B cell (primary cell): ENCODE measurements around the gene GCH1. TPM values are rescaled to one million over a fixed set of nuclear protein-coding genes. Genes with fewer than 3 reads are reported as not detected.

ENCODE experiments used
- ATAC-seq: fragments of 200-7000 bp; cut with Tn5 transposase; one replicate; pipeline ENCODE4 v1.10.0; 2021; ENCODE audit warnings: low read depth, mild to moderate bottlenecking, moderate number of reproducible peaks, moderate library complexity
- CTCF ChIA-PET: fragments of 350-600 bp; sonication (Branson Sonifier 250); formaldehyde crosslinking; loops from one replicate; lab custom pipeline; 2021; ENCODE audit warnings: antibody characterized with exemption, inconsistent platforms; lab: Charles Lee
- POLR2A ChIA-PET: fragments of 350-600 bp; sonication (Branson Sonifier 250); formaldehyde crosslinking; loops from one replicate; lab custom pipeline; 2021; ENCODE audit warnings: antibody characterized with exemption; lab: Charles Lee
- DNase-seq: peaks from one replicate; pipeline ENCODE4 v3.0.0; 2013
- H2AFZ ChIP-seq: 2 replicates; pipeline ENCODE4 v1.6.1; 2012; ENCODE audit warnings: mild to moderate bottlenecking, low read depth, low read length; ENCODE audit not compliant: insufficient read depth, poor library complexity, severe bottlenecking
- H3K27ac ChIP-seq, 2 donors: 1 replicate in 1 of 2; 2 replicates in 1 of 2; pipeline ENCODE4 v1.5.1; 2012 to 2013; ENCODE audit warnings: low read length in 2 of 2, mild to moderate bottlenecking in 2 of 2, moderate library complexity in 1 of 2
- H3K27me3 ChIP-seq, 4 experiments: fragments of 200-600 bp in 1 of 4; sonication (generic) in 1 of 4; replicated peaks in 1 of 4; 1 replicate in 2 of 4; 2 replicates in 2 of 4; pipeline versions ENCODE4 v1.6.1 to v1.7.0; 2013 to 2016; ENCODE audit warnings: low read length in 3 of 4, mild to moderate bottlenecking in 2 of 4, mixed read lengths in 1 of 4, moderate library complexity in 1 of 4; ENCODE audit not compliant: insufficient read depth in 4 of 4, control insufficient read depth in 3 of 4; ENCODE audit errors: control extremely low read depth in 1 of 4
- H3K36me3 ChIP-seq, 2 experiments: replicated peaks in 1 of 2; 1 replicate in 1 of 2; 2 replicates in 1 of 2; pipeline versions ENCODE4 v1.6.1 to v1.7.1; 2013; ENCODE audit warnings: low read length in 1 of 2; ENCODE audit not compliant: insufficient read depth in 2 of 2, control insufficient read depth in 1 of 2; ENCODE audit errors: control extremely low read depth in 1 of 2, extremely low read depth in 1 of 2
- H3K4me1 ChIP-seq, 2 donors: fragments of 200-600 bp in 1 of 2; sonication (generic) in 1 of 2; 1 replicate in 1 of 2; 2 replicates in 1 of 2; pipeline versions ENCODE4 v1.5.1 to v1.6.1; 2013 to 2017; ENCODE audit warnings: low read length in 2 of 2; ENCODE audit not compliant: control insufficient read depth in 2 of 2, insufficient read depth in 2 of 2
- H3K4me2 ChIP-seq: replicated peaks from 2 replicates; pipeline ENCODE3; 2012; ENCODE audit warnings: mild to moderate bottlenecking, low read depth, low read length; ENCODE audit not compliant: poor library complexity, severe bottlenecking
- H3K4me3 ChIP-seq, 5 experiments: fragments of 200-600 bp in 1 of 5; sonication (generic) in 1 of 5; 1 replicate in 3 of 5; 2 replicates in 2 of 5; pipeline versions ENCODE4 v1.5.1 to v1.7.0; 2011 to 2016; ENCODE audit warnings: low read length in 4 of 5, mild to moderate bottlenecking in 4 of 5, low read depth in 2 of 5, control low read depth in 1 of 5, moderate library complexity in 1 of 5; ENCODE audit not compliant: insufficient read depth in 1 of 5; ENCODE audit errors: control extremely low read depth in 1 of 5, extremely low read depth in 1 of 5
- H3K79me2 ChIP-seq: fragments of 200-600 bp; sonication (generic); one replicate; pipeline ENCODE4 v1.6.0; 2016; ENCODE audit warnings: low read length; ENCODE audit not compliant: control insufficient read depth, insufficient read depth
- H3K9ac ChIP-seq: fragments of 200-600 bp; sonication (generic); 2 replicates; pipeline ENCODE4 v1.6.1; 2017; ENCODE audit warnings: mild to moderate bottlenecking, low read length, moderate library complexity
- H3K9me3 ChIP-seq, 3 donors: one replicate each; pipeline versions ENCODE4 v1.6.1 to v1.7.1; 2013; ENCODE audit warnings: low read length in 2 of 3; ENCODE audit not compliant: control insufficient read depth in 2 of 3, insufficient read depth in 1 of 3; ENCODE audit errors: control extremely low read depth in 1 of 3
- H4K20me1 ChIP-seq: 2 replicates; pipeline ENCODE4 v1.6.0; 2012; ENCODE audit warnings: mild to moderate bottlenecking, low read length; ENCODE audit not compliant: insufficient read depth, control insufficient read depth, poor library complexity, severe bottlenecking
- H3K27ac Mint-ChIP-seq: one replicate; pipeline ENCODE4 v1.8.0; 2021; ENCODE audit warnings: mixed read lengths
- H3K27me3 Mint-ChIP-seq: one replicate; pipeline ENCODE4 v1.8.0; 2021; ENCODE audit warnings: mixed read lengths
- H3K4me1 Mint-ChIP-seq: one replicate; pipeline ENCODE4 v1.8.0; 2021; ENCODE audit warnings: mixed read lengths
- H3K4me3 Mint-ChIP-seq: one replicate; pipeline ENCODE4 v1.8.0; 2021; ENCODE audit warnings: mixed read lengths
- H3K9me3 Mint-ChIP-seq: one replicate; pipeline ENCODE4 v1.8.0; 2022; ENCODE audit warnings: mixed read lengths; ENCODE audit not compliant: insufficient read depth
- CTCF ChIP-seq: fragments of 200-600 bp; IDR thresholded peaks from one replicate; pipeline ENCODE4 v1.8.0; 2022; ENCODE audit warnings: antibody characterized with exemption, mild to moderate bottlenecking
- EZH2 ChIP-seq: IDR thresholded peaks from 2 replicates; pipeline ENCODE4 v1.6.1; 2012; ENCODE audit warnings: borderline replicate concordance, low read depth, mild to moderate bottlenecking, moderate library complexity, low read length; ENCODE audit not compliant: insufficient read depth, poor library complexity, severe bottlenecking
- WGBS: methylation state at CpG from one replicate; pipeline ENCODE4 v1.1.5; 2013; ENCODE audit warnings: missing lambda C conversion rate; ENCODE audit not compliant: insufficient coverage; 5-methylcytosine and 5-hydroxymethylcytosine counted together
- intact Hi-C: fragments of 100-400 bp; cut with micrococcal nuclease; formaldehyde crosslinking; loops from one replicate; pipeline ENCODE4 v1.10.0; 2022
- polyA plus RNA-seq: library from polyadenylated mRNA; depleted of rRNA; stranded (reverse); fragments of >200 nt; gene quantifications from 2 replicates; pipeline ENCODE4 v1.2.3, GENCODE V29; 2012
- total RNA-seq, 2 donors: library from RNA; stranded (reverse); fragments of 120-200 nt in 1 of 2; gene quantifications; 1 replicate in 1 of 2; 2 replicates in 1 of 2; pipeline versions ENCODE4 v1.2.3 to v1.2.4, GENCODE V29; 2013 to 2022

Gene GCH1
- total and polyA plus RNA-seq, 2 donors (not counting 1 experiment from before 2014, with no cell fraction given), result 17.0 to 24.6 TPM

- no peak for DNase-seq
- H3K27ac Mint-ChIP-seq, result no peak overlapping the region
- H3K27me3 ChIP-seq, result no peaks in the 10 kb centered on the region
- no peak overlapping the region for H3K4me3 ChIP-seq
- peaks cover 24% of the 10 kb centered on the region for H3K27me3 Mint-ChIP-seq
- ChIA-PET POLR2A (no interaction called here), CTCF (no interaction called here)
- H3K4me3 Mint-ChIP-seq, result no peak overlapping the region
- no peaks in the 10 kb centered on the region for H3K4me1 Mint-ChIP-seq
- no peak overlapping the region for H3K27ac ChIP-seq
- WGBS, result 95% methylated on average over 6 of the region's 6 CpGs
- H3K36me3 ChIP-seq, result no peaks in the 10 kb centered on the region
- H3K4me2 ChIP-seq, result no peak overlapping the region
- H2AFZ ChIP-seq, result no peak overlapping the region
- intact Hi-C loops, result no loop called here
- H3K9me3 Mint-ChIP-seq, result peaks cover 4% of the 10 kb centered on the region
- TF ChIP-seq EZH2 (no peak), CTCF (no peak)
- no peaks in the 10 kb centered on the region for H3K4me1 ChIP-seq
- H3K9me3 ChIP-seq, result peaks cover 0 to 7% (median 5%) of the 10 kb centered on the region in 3 donors
- H3K9ac ChIP-seq, result no peak overlapping the region
- no peaks in the 10 kb centered on the region for H4K20me1 ChIP-seq
- H3K79me2 ChIP-seq, result no peaks in the 10 kb centered on the region
- ATAC-seq, result no peak
Measured at GRCh38 chr14:54797556-54797955, 105.1 kb downstream of the GCH1 start.

DNA sequence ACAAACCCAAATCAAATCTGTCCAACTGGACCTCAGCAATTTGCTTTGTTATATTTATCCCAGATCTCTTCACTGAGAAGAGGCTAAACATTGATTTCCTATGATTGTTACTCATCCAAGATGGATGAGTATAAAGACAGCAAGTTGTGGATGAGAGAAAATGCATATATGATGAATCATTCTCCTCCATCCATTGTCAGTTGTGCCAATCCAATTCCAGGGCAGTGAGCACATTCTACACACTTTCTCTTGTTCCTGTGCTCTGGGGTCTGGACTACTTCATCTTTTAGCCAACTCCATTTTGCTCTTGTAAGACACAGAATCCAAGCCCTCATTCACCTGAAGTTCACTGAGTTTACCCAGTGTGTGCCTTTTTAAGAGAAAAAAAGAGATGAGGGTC lies 105.7 kb downstream of the GCH1 start:
- no peak overlapping the region for H3K4me3 ChIP-seq
- no peaks in the 10 kb centered on the region for H4K20me1 ChIP-seq
- ATAC-seq, result no peak
- H3K9ac ChIP-seq, result no peak overlapping the region
- Mint-ChIP-seq H3K4me3 (no peak overlapping the region), H3K9me3 (peaks cover 4% of the 10 kb centered on the region), H3K4me1 (no peaks in the 10 kb centered on the region), H3K27me3 (peaks cover 20% of the 10 kb centered on the region), H3K27ac (no peak overlapping the region)
- POLR2A ChIA-PET, result no interaction called here
- no peak overlapping the region for H3K4me2 ChIP-seq
- TF ChIP-seq EZH2, result no peak
- no peak for TF ChIP-seq CTCF
- no peaks in the 10 kb centered on the region for H3K36me3 ChIP-seq
- no peaks in the 10 kb centered on the region for H3K4me1 ChIP-seq
- peaks cover 0 to 7% (median 5%) of the 10 kb centered on the region in 3 donors for H3K9me3 ChIP-seq
- intact Hi-C loops, result no loop called here
- DNase-seq, result no peak
- no peak overlapping the region for H3K27ac ChIP-seq
- H3K79me2 ChIP-seq, result no peaks in the 10 kb centered on the region
- H3K27me3 ChIP-seq, result no peaks in the 10 kb centered on the region
- CTCF ChIA-PET, result interaction anchor here (4.6 kb wide), 1 partner anchor 8 kb away, joined by 29 read pairs; no protein-coding TSS in a partner anchor
- H2AFZ ChIP-seq, result no peak overlapping the region
